Measurements from ENCODE around the gene C17orf50.
A peak's percentile ranks its signal among the peaks of the same experiment; 100 is the strongest.

C17orf50 gene

DNA sequence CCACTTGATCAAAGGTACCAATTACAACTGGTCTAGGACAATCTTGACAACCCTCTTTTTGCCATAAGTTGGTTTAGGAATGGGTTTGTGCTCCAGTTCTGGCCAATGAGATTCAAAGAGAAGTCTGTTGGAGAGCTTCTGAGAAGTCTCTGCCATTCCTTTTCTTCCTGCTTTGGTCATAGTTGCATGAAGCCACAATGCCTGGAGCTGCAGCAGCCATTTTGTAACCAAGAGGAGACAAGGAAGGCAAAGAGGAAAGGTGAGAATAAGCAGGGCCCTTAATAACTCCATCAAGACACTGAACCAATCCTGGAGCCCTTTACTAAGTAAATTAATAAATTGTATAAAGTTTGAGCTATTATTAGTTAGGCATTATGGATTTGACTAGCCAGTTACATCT, 3.4 kb upstream of the C17orf50 start:
- DNase-seq, result no peak

DNA sequence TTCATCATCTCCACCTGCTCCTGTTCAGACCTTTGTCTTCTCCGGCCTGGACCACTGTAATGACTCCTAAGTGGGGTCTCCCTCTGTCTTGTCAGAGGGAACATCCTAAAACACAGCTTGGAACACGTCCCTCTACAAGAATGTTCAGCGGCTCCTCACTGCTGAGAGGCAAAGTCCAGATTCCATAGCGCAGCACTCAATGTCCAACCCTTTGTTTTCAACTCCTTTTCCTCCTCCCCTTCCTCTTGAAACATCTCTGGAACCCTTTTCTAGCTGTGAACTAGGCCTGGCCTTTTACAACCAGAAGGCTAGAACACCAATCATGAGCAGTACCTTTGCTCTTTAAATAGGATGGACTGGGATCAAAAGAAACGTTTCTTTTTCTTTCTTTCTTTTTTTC, 914 bp downstream of the C17orf50 start:
- DNase-seq, result no peak

DNA sequence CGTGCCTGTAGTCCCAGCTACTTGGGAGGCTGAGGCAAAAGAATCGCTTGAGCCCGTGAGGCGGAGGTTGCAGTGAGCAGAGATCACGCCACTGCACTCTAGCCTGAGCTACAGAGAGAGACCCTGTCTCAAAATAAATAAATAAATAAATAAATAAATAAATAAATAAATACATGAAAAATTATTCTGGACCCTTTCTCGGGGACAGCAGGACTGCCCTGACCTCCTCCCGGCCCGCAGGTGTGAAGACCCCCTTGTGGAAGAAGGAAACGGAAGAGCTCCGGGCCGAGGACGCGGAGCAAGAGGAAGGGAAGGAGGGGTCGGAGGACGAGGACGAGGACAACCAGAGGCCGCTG, 3.1 kb downstream of the C17orf50 start:
- DNase-seq, result no peak

DNA sequence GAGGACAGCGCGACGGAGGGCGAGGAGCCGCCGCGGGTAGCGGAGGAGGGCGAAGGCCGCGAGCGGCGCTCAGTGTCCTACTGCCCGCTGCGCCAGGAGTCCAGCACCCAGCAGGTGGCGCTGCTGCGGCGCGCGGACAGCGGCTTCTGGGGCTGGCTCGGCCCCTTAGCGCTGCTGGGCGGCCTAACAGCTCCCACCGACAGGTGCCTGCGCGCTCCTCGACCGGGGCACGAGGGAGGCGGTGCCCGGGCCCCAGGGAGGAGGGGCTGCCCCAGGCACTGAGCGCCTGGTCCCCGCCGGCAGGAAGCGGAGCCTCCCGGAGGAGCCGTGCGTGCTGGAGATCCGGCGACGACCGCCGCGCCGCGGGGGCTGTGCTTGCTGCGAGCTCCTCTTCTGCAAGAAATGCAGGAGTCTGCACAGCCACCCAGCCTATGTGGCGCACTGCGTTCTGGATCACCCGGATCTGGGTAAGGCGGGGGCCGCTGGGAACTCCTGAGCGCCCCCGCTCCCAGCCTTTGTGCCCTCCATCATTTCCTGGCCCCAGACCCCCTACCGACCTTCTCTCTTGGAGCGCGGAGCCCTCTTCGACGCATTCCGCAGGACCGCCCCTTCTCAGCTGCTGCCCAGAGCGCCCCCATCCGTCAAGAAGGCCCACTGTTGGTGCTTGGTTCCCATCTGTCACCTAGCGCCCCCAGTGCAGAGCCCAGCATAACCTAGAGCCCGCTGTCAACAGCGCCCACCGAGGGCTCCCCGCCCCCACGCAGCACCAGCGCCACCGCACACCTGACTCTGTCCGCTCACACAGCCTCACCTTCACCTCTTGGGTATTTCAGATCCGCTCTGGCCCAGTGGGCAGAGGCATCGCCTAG, 3.7 kb downstream of the C17orf50 start:
- peak; percentile 72 to 80 (median 76) for DNase-seq

DNA sequence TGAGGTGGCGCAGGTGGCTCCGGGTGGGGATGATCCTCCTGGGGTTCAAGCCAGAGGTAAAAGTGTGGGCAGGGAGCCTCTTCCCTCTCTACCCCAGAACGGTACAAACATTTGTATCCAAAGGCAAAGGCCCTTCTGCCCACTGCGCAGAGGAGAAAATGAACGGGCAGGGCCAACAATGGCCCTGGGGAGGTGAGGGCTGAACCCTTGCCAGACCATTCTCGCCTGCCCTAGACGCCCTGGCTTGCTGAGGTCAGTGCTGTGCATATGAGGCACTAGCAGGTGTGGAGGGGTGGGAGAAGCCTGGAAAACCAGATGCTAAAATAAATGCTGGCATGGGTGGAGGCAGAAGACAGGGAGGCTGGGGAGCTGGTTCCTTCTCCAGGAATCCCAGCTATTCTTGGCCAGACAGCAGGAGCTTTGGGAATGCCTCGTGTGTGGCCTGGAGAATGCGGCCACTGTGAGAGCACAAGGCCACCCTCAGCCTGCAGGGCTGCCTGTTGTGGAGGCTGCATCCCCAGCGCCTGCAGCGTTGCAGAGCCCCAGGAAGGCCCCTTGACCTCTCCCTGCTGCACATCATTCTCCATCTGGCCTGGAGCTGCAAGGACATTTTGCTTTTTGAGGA, 4.5 kb downstream of the C17orf50 start:
- DNase-seq, result no peak

DNA sequence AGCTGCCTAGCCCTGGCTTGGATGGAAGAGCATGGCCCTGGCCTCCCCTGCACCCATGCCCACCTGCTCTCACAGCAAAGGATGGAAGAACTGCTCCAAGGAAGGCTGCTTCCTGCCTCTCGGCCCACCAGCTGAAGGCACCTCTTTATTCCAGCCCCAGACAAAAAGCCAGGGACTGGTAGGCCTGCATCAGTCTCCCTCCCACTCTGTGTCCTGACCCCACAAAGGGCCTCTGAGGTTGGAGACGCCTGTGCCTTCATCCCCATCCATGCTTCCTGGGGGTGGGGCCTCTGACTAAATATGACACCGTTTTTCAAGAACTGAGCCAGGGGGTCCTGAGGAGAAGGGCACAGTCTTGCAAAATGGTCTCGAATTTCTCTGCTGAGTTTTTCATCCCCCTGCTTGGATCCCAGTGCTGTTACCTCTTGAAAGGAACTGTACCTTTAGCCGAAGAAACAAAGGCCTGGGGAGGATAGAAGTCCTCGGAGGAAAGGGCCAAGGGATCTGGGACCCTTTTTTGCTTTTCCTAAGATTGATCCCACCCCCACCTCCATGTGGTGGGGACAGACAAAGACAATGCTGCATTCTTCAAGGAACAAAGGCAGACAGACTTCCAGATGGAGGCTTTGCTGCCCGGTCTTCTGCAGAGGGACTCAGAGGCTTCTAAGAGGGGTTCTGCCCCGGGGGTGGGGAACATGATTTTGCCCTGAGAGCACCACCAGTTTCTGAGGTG, 5.2 kb downstream of the C17orf50 start:
- DNase-seq, result no peak

DNA sequence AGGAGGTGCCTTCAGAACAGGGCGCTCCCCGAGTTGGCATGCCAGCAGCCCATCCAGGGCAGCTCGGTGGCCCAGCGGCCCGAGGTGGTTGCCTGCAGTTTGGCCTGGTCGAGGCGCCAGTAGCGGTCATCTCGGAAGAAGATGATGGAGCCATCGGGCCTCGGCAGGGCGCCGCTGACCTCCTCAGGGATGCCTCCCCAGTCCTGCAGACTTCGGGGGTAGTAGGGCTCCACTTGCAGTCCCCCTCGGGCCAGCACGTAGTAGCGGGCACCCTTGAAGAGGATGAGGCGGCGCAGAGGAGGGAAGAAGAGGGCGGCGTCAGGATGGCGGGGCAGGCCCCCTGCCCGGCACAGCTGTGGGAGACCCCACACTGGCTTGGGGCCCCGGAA, 5.8 kb downstream of the C17orf50 start:
- no peak for DNase-seq

DNA sequence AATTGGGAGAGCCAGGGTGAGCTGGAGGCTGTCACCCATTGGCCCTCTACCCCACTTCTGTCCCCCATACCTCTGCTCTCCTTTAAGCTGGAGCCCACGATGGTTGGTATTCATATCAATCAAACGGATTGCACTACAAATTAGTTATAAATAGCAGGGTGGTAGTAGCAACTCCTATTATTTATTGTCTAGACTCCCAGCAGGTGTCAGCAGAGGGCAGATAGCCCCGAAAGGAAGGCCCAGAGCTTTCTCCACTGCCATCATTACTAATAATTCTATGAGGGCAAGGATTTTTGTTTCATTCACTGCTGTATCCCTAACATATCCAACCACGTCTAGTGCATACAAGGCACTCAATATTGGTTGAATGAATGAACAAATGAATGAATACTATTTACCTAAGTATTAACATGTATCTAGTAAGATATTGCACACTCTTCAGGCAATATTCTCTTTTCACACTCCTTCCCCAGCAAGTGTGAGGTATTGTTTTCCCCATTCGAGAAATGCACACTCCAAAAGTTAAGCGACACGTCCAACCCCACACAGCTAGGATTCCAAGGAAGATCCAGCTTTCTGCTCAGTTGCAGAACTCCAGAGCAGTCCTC, 6.3 kb downstream of the C17orf50 start:
- no peak for DNase-seq

DNA sequence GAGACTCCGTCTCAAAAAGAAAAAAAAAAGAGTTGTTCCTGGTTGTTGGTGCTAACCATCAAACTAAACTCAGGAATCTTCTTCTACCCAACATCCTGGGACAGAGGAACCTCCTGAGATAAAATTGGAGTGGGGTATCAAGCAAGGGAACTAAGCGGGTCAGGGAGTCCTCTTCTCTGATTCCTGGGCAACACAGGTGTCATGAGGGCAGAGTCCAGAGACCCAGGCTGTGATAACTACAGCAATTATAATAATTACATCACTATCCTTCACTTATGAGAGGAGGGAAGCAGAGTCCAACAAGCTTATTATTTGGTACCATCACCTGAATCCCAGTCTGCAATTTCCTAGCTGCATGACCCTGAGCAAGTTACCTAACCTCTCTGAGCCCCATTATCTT, 8.1 kb downstream of the C17orf50 start:
- no peak for DNase-seq

DNA sequence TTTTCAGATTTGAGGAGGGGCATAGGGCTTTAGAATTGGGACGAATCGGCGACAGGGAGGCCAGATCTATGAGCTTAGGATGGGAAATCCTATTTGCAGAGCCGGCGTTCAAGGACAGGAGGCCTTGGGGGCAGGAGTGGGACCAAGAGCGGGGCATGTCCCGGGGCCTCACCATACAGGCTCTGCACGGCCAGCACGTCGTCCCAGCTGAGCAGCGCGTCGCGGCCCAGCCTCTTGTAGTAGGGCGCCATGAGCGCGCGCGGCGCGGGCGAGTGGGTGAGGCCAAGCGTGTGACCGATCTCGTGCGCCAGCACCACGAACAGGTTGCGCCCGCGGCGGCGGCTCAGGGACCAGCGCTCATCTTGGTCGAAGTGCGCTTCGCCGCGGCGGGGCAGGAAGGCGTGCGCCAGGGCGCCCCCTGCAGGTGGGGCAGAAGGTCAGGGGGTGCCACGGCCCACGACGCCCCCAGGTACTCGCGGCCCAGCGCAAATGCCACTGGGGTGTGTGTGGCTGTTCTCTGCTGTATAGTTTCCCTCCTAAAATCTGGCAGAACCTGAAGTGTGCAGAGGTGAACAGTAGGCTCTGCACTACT, 9.3 kb downstream of the C17orf50 start:
- no peak for DNase-seq

DNA sequence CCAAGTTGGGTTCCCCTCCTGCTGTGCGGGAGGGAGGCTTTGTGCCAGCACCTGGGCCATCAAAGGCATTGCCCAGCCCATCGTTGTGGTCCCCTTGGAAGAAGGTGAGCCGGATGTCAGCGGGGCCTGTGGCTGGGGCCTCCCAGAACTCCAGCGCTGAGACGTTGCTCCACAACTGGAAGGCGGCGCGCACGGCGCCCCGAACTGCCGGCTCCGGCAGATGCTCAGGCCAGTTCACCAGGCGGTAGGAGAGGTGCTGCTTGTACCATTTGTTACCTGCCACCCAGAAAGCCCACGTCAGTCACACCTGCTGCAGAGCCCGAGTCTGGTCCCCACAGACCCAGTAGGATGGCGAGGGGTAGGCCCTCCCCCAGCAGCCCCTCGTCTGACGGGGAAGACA, 12.4 kb downstream of the C17orf50 start:
- no peak for DNase-seq

DNA sequence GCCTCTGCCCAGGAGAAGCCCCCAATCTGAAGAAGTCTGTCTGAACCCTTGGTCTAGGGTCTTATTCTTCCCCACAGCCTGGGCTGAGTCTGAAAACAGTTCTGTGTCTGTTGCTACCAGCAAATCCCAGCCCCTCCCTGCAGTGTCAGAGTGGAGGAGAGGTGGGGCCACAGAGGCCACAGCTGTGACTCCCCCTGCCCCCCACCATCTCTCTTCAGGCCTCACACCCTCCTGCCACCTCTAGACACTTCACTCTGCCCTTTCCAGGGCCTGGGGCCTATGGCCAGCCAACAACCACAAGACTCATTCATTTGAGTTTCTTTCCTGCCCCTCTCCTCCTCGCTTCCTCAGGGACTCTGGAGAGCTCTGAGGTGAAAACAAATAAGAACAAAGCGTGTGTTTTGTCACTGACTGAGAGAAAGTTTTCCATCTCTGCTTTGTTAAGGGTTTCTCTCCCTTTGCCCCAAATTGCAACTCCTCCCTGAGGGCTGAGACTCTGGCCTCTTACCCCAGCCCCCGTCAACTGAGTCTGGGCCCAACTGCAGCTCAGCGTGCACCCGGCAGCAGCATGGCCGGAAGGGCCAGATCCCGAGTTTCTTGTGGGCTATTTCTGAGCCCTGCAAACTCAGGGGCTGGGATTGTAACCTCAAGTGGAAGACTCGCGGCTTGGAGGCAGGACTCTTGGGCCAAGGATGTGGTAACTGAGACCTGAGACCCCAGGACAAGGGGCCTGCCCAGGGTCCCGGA, 13.2 kb downstream of the C17orf50 start:
- no peak for DNase-seq

DNA sequence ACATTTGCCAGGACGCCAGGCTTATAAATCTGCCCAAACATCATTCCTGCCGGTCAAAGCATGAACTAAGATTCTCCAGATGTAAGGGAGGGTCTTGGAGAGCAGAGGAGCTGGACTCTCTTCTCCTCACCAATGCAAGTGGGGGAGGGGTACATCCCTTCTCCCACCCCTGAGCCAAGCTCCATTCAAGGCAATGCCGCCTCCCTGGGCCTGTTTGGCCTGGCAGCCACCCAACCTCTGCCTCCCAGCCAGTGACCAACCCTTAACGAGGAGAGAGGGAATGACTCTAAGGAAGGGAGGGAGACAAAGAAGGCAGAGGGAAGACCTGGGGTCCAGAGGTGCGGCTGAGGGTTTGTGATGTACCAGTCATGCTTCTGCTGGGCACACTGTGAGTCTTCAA, 13.8 kb downstream of the C17orf50 start:
- DNase-seq, result no peak

DNA sequence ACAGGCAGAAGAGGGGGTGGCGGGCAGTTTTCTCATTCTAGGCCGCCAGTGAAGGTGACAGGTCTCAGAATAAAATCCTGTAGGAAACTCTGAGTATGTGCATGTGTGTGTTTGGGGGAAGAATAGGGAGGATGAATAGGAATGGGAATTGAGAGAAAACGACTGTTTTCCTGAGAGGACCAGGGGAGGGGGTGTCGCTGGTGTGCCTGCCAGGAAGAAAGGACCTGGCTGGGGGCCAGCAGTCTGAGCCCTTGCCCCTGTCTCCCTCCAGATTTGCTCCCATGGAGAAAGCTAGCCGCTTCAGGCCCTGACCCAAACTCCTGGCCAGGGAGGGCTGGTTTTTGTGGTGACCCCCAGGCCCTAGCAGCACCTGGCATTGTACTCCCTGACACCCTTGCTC, 14.4 kb downstream of the C17orf50 start:
- no peak for DNase-seq

DNA sequence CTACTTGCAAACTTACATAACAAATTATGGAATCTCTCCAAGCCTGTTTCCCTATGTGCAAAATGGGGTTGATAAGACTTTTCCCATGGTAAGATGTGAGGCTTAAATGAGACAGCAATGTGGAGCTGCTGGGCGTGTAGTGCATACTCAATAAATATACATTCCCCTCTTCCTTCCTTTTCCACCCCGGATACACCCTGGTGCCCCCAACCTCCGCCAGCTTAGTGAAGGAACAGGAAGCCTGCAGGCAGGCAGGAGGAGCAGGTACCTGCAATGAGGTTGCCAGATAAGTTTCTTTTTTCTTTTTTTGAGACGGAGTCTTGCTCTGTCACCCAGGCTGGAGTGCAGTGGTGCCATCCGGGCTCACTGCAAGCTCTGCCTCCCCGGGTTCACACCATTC, 14.9 kb downstream of the C17orf50 start:
- DNase-seq, result no peak

DNA sequence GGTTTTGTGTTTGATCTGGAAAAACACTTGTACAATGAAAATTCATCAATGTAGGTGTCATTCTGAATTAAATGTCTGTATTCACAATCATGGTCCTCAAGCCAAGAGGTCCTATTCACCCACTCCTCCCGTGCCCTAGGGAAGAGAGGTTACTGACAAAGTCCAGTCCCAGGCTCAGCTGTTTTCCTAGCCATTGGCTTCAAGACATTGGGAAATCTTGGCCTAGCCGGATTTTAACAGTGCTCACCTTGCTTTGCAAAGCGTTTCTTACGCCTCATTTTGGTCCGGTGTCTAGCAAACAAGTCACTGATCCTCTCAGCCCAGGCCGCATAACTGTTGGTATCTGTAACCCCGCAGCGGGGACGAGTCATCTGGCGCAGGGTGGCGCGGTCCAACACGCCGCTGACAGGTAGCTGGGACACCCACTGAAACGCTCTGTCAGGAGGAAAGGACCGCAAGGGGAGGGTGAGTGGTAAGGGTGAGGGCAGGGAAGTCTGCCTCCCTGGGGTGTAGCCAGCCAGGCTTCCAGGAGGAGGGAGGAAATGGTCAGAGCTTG, 18.0 kb downstream of the C17orf50 start:
- no peak for DNase-seq

DNA sequence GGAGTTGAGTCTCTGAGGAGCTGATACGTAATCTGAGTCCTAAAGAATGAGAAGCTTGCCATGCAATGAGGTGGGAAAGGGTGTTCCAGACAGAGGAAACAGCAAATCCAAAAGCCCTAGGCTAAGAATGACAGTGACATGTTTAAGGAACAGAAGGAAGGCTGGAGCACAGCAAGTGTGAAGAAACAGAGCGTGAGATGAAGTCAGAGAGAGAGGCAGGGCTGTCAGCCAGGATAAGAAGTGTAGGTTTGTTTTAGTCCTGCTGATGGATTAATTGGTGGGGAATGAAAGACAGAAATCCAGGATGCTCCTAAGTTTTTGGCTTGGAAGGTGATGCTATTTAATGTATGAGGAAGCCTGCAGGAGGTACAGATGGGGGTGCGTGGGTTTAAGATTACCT, 20.3 kb downstream of the C17orf50 start:
- no peak for DNase-seq

DNA sequence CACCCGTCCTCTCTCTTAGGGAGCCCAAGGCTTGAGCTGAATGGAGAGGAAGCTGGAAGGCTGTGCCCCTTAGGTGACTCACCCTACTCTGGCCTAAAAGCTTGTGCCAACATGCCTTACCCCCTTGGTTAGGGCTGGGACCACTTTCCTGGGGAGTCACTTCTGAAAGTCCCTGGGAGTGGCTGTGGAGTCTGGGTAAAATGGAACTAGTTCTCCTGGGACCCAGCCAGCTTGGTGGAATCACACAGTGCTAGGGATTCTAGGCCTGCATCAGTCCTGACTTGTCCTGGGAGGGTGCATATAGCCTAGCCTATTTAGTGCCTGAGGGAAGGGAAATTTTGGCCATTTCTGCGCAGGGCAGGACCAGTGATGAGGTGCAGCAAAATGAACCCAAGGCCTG, 24.2 kb downstream of the C17orf50 start:
- no peak for DNase-seq

DNA sequence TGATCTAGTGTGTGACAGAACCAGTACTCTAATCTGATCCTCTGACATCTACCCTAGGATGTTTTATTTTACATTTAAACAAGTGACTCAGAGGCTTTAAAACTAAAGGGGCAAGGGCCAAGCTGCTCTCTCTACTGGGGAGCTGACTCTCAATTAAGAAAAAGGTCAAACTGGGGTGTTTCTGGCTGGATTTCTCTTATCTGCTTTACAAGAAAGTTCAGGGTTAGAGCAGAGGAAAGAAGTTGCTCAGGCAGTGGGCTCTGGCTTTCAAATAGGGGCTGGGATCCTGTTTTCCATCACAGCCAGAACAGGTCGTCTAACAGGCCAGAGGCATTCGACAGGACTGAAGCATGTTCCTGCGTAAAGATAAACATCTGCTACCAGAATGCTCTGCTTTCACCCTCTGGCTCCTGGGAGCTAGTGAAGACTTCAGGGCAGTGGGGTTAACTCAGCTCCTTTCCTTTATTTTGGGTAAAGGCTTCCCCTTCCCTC, 26.3 kb downstream of the C17orf50 start:
- DNase-seq, result no peak

DNA sequence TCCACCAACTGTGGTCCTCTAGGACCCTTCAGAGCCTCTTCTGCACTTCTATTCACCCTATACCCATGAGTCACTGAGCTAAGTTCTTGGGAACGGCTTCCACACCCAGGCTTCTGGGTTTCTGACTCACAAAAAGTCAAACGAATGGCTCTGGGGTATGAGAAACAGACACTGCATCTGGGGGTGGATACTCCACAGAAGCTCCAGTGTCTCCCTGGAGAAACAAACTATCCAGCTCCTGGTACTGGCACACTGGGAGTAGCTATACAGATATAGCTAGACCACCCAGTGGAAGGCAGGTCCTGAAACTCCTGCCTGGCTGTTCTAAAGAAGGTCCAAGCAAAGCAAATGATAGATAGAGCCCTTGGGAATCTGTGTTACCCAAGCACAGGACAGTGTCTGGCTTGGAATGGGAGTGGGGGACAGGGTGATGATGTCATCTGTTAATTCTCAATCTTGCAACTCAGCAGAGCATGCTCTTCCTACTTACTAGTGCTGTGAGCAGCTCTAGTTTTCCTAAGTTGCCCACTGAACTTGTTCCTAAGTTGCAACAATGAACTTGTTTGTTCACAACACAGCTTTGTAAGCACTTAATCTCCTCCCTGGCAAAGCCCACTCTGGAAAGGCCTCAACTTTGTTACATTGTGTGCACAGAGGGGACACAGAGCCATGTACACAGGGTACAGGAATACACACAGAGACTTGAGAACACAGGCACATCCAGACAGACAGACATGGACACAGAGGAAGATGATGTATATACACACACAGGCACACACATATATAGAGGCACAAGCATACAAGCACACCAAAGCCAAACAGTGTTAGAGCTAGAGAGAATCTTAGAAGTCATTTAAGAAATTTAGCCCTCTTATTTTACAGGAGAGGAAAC, 28.0 kb downstream of the C17orf50 start:
- DNase-seq, result no peak

DNA sequence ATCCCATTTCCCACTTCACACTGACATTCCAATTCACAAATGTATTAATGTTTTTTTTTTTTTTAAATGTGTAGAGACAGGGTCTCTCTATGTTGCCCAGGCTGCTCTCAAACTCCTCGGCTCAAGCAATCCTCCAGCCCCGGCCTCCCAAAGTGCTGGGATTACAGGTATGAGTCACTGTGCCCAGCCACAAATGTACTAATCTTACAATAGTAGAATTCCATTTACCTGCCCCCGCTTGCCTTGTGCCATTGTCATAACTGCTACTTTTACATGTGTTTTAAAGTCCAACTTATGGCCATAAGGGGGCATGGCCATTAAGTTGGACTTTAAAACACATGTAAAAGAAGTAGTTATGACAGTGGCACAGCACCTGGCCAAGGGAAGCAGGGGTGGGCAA, 30.2 kb downstream of the C17orf50 start:
- no peak for DNase-seq
